ENCODE data around the gene FCAR. TPM values are rescaled to one million over a fixed set of nuclear protein-coding genes. Genes with fewer than 3 reads are reported as not detected.
"Not testable (repeated sequence)": the region's sequence is repeated elsewhere in the genome, so short reads cannot be mapped to it uniquely, and the experiment has no call there.

FCAR gene
- total RNA-seq (not detected), polyA plus RNA-seq (under 1 TPM in 1 of 4 donors, not detected in 3; 0.21 TPM)

DNA sequence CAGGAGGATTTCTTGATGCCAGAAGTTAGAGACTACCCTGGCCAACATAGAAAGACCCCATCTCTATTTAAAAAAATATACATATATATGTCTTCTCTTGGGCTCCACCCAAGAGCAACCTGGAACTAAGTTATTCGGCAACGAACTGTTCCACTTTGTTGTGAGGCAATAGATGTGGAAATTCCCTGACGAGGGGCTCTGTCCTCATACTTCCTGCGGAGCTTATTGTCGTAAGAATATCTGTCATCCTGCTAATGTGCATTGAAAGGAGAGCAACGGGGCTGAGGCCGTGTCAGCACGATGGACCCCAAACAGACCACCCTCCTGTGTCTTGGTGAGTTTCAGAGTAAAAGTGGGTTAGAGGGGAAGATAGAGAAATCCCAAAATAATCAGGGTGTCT is at the start of gene FCAR:
Gene FCAR (plus strand): TSS at position 246 of the 400 bp plus-strand sequence. CDS start 55 bp downstream, at position 301.
- Mint-ChIP-seq H3K4me1 (no peaks in the 10 kb centered on the region), H3K9me3 (peaks cover 0 to 1% (median 0%) of the 10 kb centered on the region in 7 donors), H3K27ac (no peak within 1 kb of the TSS), H3K4me3 (no peak within 1 kb of the TSS), H3K36me3 (no peaks in the 10 kb centered on the region), H3K27me3 (peaks cover 6% of the 10 kb centered on the region)
- DNase-seq (no peak), ATAC-seq (ENCODE audit: low read depth in 2 of 2) (no peak)
- Histone ChIP-seq H3K36me3 (ENCODE audit: control insufficient read depth, insufficient read depth, low read length) (no peaks in the 10 kb centered on the region), H3K27me3 (ENCODE audit: control insufficient read depth, insufficient read depth, low read length) (no peaks in the 10 kb centered on the region), H3K4me1 (ENCODE audit: control insufficient read depth, insufficient read depth, low read length, poor library complexity, severe bottlenecking) (no peaks in the 10 kb centered on the region), H3K4me3 (ENCODE audit: low read depth, low read length) (no peak within 1 kb of the TSS), H3K9me3 (ENCODE audit: control insufficient read depth in 2 of 2, low read length in 2 of 2) (no peaks in the 10 kb centered on the region), H3K27ac (ENCODE audit: insufficient read depth, low read length, poor library complexity, severe bottlenecking) (no peak within 1 kb of the TSS)

GRCh38 chr19:54824416-54824815 is 49.6 kb upstream of the FCAR start:
- not testable (repeated sequence) for H3K27me3 Mint-ChIP-seq, H3K36me3 Mint-ChIP-seq

DNA sequence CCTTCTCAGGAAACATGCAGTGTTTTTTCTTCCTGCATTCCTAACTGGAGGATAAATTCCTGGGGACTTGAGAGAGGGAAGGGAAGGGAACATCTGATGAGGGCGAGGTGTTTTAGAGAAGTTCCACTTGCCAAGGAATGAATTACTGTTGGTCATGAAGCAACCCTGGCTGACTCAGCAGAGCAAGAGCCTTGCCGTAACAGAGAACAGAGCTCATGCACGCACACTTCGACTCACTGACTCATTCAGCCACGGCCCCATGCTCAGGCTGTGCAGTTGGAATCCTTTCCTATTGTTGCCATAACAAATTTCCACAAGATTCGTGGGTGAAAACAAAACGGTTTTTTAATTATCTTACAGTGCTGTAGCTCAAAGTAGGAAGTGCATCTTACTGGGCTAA is 48.7 kb upstream of the FCAR start:
- not testable (repeated sequence) for H3K4me1 Mint-ChIP-seq; H3K36me3 ChIP-seq (ENCODE audit: control insufficient read depth, insufficient read depth, low read length); H3K27ac Mint-ChIP-seq; H3K4me1 ChIP-seq (ENCODE audit: control insufficient read depth, insufficient read depth, low read length, poor library complexity, severe bottlenecking); H3K27me3 ChIP-seq (ENCODE audit: control insufficient read depth, insufficient read depth, low read length); DNase-seq; H3K4me3 Mint-ChIP-seq; H3K9me3 Mint-ChIP-seq; H3K27me3 Mint-ChIP-seq; H3K9me3 ChIP-seq (ENCODE audit: control insufficient read depth in 2 of 2, low read length in 2 of 2); ATAC-seq (ENCODE audit: low read depth in 2 of 2); H3K36me3 Mint-ChIP-seq; H3K27ac ChIP-seq (ENCODE audit: insufficient read depth, low read length, poor library complexity, severe bottlenecking); H3K4me3 ChIP-seq (ENCODE audit: low read depth, low read length)

More at GRCh38 chr19:54824416-54824815, 49.6 kb upstream of the FCAR start:
- not testable (repeated sequence) for ATAC-seq (ENCODE audit: low read depth in 2 of 2); H3K27ac ChIP-seq (ENCODE audit: insufficient read depth, low read length, poor library complexity, severe bottlenecking); H3K4me1 ChIP-seq (ENCODE audit: control insufficient read depth, insufficient read depth, low read length, poor library complexity, severe bottlenecking); H3K4me3 ChIP-seq (ENCODE audit: low read depth, low read length); H3K9me3 Mint-ChIP-seq; H3K4me1 Mint-ChIP-seq; H3K27ac Mint-ChIP-seq; H3K27me3 ChIP-seq (ENCODE audit: control insufficient read depth, insufficient read depth, low read length); DNase-seq; H3K36me3 ChIP-seq (ENCODE audit: control insufficient read depth, insufficient read depth, low read length); H3K9me3 ChIP-seq (ENCODE audit: control insufficient read depth in 2 of 2, low read length in 2 of 2); H3K4me3 Mint-ChIP-seq

GRCh38 chr19:54828064-54828463 is 46.0 kb upstream of the FCAR start:
- H3K9me3 ChIP-seq (ENCODE audit: control insufficient read depth in 2 of 2, low read length in 2 of 2); H3K36me3 ChIP-seq (ENCODE audit: control insufficient read depth, insufficient read depth, low read length); H3K4me1 ChIP-seq (ENCODE audit: control insufficient read depth, insufficient read depth, low read length, poor library complexity, severe bottlenecking); H3K4me1 Mint-ChIP-seq; H3K4me3 ChIP-seq (ENCODE audit: low read depth, low read length); H3K4me3 Mint-ChIP-seq; DNase-seq; ATAC-seq (ENCODE audit: low read depth in 2 of 2); H3K27me3 ChIP-seq (ENCODE audit: control insufficient read depth, insufficient read depth, low read length); H3K36me3 Mint-ChIP-seq; H3K27me3 Mint-ChIP-seq; H3K9me3 Mint-ChIP-seq; H3K27ac ChIP-seq (ENCODE audit: insufficient read depth, low read length, poor library complexity, severe bottlenecking); H3K27ac Mint-ChIP-seq: not testable (repeated sequence)

GRCh38 chr19:54832496-54832895 is 41.5 kb upstream of the FCAR start, which contains the start of gene KIR2DS4:
TSS of gene KIR2DS4 (plus strand) at chr19:54832676.
- H3K27me3 ChIP-seq (ENCODE audit: control insufficient read depth, insufficient read depth, low read length); H3K27ac ChIP-seq (ENCODE audit: insufficient read depth, low read length, poor library complexity, severe bottlenecking); H3K27ac Mint-ChIP-seq; H3K4me3 ChIP-seq (ENCODE audit: low read depth, low read length); DNase-seq; H3K4me3 Mint-ChIP-seq; H3K4me1 Mint-ChIP-seq; H3K36me3 Mint-ChIP-seq; H3K4me1 ChIP-seq (ENCODE audit: control insufficient read depth, insufficient read depth, low read length, poor library complexity, severe bottlenecking); H3K9me3 ChIP-seq (ENCODE audit: control insufficient read depth in 2 of 2, low read length in 2 of 2); H3K27me3 Mint-ChIP-seq; H3K9me3 Mint-ChIP-seq; ATAC-seq (ENCODE audit: low read depth in 2 of 2); H3K36me3 ChIP-seq (ENCODE audit: control insufficient read depth, insufficient read depth, low read length): not testable (repeated sequence)

DNA sequence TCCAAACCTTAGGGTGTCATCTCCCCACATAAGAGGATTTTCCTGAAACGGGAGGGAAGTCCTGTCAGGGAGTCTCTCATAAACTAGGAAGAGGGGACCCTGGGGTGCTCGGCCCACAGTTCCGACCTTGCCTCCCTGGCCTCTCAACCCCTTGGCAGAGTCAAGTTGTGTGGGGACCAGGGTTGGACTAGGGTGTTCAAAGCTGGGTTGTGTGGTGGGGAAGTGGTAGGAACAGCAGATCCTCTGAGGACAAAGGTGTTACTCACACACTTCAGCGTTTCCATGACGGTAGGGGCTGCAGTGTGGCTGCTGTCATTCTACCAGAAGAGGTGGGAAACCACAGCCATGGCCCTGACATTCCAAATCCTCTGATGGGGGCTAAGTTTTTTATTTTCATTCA is 38.9 kb upstream of the FCAR start:
- ATAC-seq (ENCODE audit: low read depth in 2 of 2); H3K9me3 Mint-ChIP-seq; DNase-seq; H3K36me3 Mint-ChIP-seq; H3K36me3 ChIP-seq (ENCODE audit: control insufficient read depth, insufficient read depth, low read length); H3K27me3 ChIP-seq (ENCODE audit: control insufficient read depth, insufficient read depth, low read length); H3K4me1 Mint-ChIP-seq; H3K27me3 Mint-ChIP-seq; H3K27ac Mint-ChIP-seq; H3K4me3 ChIP-seq (ENCODE audit: low read depth, low read length); H3K4me3 Mint-ChIP-seq; H3K9me3 ChIP-seq (ENCODE audit: control insufficient read depth in 2 of 2, low read length in 2 of 2); H3K27ac ChIP-seq (ENCODE audit: insufficient read depth, low read length, poor library complexity, severe bottlenecking); H3K4me1 ChIP-seq (ENCODE audit: control insufficient read depth, insufficient read depth, low read length, poor library complexity, severe bottlenecking): not testable (repeated sequence)

DNA sequence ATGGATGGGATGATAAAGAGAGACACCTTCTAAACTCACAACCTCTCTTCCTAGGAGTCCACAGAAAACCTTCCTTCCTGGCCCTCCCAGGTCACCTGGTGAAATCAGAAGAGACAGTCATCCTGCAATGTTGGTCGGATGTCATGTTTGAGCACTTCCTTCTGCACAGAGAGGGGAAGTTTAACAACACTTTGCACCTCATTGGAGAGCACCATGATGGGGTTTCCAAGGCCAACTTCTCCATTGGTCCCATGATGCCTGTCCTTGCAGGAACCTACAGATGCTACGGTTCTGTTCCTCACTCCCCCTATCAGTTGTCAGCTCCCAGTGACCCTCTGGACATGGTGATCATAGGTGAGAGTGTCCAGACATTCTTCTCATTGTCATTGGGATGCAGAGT is 36.5 kb upstream of the FCAR start:
- not testable (repeated sequence) for ATAC-seq (ENCODE audit: low read depth in 2 of 2); H3K36me3 ChIP-seq (ENCODE audit: control insufficient read depth, insufficient read depth, low read length); H3K4me3 Mint-ChIP-seq; H3K4me1 Mint-ChIP-seq; H3K27me3 Mint-ChIP-seq; H3K4me1 ChIP-seq (ENCODE audit: control insufficient read depth, insufficient read depth, low read length, poor library complexity, severe bottlenecking); H3K36me3 Mint-ChIP-seq; H3K27me3 ChIP-seq (ENCODE audit: control insufficient read depth, insufficient read depth, low read length); DNase-seq; H3K4me3 ChIP-seq (ENCODE audit: low read depth, low read length); H3K27ac ChIP-seq (ENCODE audit: insufficient read depth, low read length, poor library complexity, severe bottlenecking); H3K27ac Mint-ChIP-seq; H3K9me3 ChIP-seq (ENCODE audit: control insufficient read depth in 2 of 2, low read length in 2 of 2); H3K9me3 Mint-ChIP-seq

DNA sequence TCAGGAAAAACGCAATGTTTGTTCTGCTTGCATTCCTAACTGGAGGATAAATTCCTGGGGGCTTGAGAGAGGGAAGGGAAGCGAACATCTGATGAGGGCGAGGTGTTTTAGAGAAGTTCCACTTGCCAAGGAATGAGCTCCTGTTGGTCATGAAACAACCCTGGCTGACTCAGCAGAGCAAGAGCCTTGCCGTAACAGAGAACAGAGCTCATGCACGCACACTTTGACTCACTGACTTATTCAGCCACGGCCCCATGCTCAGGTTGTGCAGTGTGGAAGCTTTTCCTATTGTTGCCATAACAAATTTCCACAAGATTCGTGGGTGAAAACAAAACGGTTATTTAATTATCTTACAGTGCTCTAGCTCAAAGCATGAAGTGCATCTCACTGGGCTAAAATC is 30.9 kb upstream of the FCAR start:
- H3K9me3 Mint-ChIP-seq = peaks cover 0 to 15% (median 2%) of the 10 kb centered on the region in 7 donors
- H3K4me1 Mint-ChIP-seq; H3K9me3 ChIP-seq (ENCODE audit: control insufficient read depth in 2 of 2, low read length in 2 of 2); H3K4me3 Mint-ChIP-seq; ATAC-seq (ENCODE audit: low read depth in 2 of 2); H3K27ac ChIP-seq (ENCODE audit: insufficient read depth, low read length, poor library complexity, severe bottlenecking); H3K36me3 ChIP-seq (ENCODE audit: control insufficient read depth, insufficient read depth, low read length); H3K4me3 ChIP-seq (ENCODE audit: low read depth, low read length); H3K27ac Mint-ChIP-seq; H3K4me1 ChIP-seq (ENCODE audit: control insufficient read depth, insufficient read depth, low read length, poor library complexity, severe bottlenecking); H3K27me3 ChIP-seq (ENCODE audit: control insufficient read depth, insufficient read depth, low read length); DNase-seq; H3K27me3 Mint-ChIP-seq; H3K36me3 Mint-ChIP-seq: not testable (repeated sequence)
